ENCODE data around the gene LRRC27. TPM values are rescaled to one million over a fixed set of nuclear protein-coding genes. Genes with fewer than 3 reads are reported as not detected.

Gene LRRC27
- total RNA-seq, 1 experiment from 2014 or later = 5.6 TPM

DNA sequence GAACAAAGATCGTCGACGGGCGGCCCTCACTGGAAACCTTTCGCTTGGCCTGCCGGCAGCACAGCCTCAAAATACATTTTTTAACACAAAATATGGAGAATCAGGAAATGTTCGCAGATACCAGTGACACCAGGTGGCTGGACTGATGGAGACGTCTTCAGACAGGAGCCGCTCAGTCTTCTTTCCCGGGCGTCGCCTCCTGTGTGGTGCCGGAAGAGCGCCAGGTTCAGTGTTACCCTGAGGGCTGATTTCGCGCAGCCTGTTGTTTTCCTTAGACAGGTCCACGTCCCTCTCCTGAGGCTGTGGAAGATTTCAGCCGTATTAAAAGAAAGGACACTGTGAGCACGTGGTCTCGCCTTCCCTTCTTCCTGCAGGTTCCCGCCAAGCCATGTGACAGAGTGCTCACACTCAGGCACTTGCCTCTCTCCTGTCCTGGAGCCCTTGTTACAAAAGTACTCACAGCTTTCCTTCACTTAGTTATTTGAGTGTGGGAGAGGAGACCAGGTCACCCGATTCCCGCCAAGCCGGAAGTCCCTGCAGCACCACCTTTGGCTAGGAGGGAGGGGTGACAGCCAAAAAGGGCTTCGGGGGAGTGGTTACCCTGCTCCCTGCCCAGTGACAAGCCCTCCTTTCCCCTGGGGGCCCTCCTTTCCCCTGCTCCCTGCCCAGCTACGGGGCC is 43.3 kb downstream of the LRRC27 start:
- Histone ChIP-seq H3K4me1 (ENCODE audit: insufficient read depth, low read length) (no peaks in the 10 kb centered on the region), H3K27me3 (ENCODE audit: low read length) (no peaks in the 10 kb centered on the region), H4K20me1 (ENCODE audit: low read length) (no peaks in the 10 kb centered on the region), H2AFZ (ENCODE audit: low read length) (no peak overlapping the region), H3K4me3 (ENCODE audit: low read length) (no peak overlapping the region), H3K79me2 (ENCODE audit: low read length) (no peaks in the 10 kb centered on the region), H3K9ac (ENCODE audit: low read length) (no peak overlapping the region), H3K4me2 (ENCODE audit: low read length) (no peak overlapping the region), H3K9me2 (replicated peaks; ENCODE audit: low read length) (no peaks in the 10 kb centered on the region), H3K9me3 (ENCODE audit: low read length) (no peaks in the 10 kb centered on the region), H3K36me3 (ENCODE audit: low read depth, low read length) (no peaks in the 10 kb centered on the region), H3K27ac (ENCODE audit: low read length) (no peak overlapping the region), H3F3A (ENCODE audit: low read length, unreplicated experiment) (no peaks in the 10 kb centered on the region)
- no peak for DNase-seq
- POLR2A ChIA-PET (ENCODE audit: unreplicated experiment) = no interaction called here
- CTCF ChIA-PET = no interaction called here
- BruUV-seq (replicated peaks) = no TSS peak
- TF ChIP-seq, protein P1, sequence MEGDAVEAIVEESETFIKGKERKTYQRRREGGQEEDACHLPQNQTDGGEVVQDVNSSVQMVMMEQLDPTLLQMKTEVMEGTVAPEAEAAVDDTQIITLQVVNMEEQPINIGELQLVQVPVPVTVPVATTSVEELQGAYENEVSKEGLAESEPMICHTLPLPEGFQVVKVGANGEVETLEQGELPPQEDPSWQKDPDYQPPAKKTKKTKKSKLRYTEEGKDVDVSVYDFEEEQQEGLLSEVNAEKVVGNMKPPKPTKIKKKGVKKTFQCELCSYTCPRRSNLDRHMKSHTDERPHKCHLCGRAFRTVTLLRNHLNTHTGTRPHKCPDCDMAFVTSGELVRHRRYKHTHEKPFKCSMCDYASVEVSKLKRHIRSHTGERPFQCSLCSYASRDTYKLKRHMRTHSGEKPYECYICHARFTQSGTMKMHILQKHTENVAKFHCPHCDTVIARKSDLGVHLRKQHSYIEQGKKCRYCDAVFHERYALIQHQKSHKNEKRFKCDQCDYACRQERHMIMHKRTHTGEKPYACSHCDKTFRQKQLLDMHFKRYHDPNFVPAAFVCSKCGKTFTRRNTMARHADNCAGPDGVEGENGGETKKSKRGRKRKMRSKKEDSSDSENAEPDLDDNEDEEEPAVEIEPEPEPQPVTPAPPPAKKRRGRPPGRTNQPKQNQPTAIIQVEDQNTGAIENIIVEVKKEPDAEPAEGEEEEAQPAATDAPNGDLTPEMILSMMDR (conservative IDR thresholded peaks at IDR 0.05; ENCODE audit: low read depth, low read length) = no peak
- TF ChIP-seq EZH2 (IDR thresholded peaks at IDR 0.05; ENCODE audit: low read length, unreplicated experiment) = no peak
- TF ChIP-seq EZH2phosphoT487 (IDR thresholded peaks at IDR 0.05; ENCODE audit: borderline replicate concordance, low read length) = no peak
- intact Hi-C loops (cut with micrococcal nuclease) = no loop called here
- ATAC-seq = no peak

DNA sequence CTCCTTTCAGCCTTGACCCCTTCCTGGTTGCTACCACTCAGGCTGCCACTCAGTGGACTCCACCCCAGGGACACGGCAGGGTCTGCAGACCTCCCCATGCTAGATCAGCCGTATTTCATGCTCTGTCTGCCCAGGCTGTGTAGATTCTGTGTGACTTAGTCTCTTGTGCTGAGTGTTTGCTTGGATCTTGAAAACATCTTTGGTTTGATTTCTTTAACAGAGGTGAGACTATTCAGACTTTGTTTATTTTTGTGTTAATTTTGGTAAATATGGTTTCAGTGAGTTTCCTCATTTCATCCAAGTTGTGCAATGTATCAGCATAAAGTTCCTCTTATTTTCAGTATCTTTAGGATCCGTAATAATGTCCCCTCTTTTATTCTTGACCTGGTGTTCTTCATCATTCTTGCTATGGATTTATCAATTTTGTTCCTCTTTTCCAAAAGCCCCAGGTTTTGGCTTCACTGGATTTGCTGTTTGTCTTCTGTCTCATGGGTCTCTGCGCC is 43.9 kb downstream of the LRRC27 start:
- intact Hi-C loops (cut with micrococcal nuclease) = no loop called here
- no peak for ATAC-seq

More for the DNA sequence above, 43.9 kb downstream of the LRRC27 start:
- POLR2A ChIA-PET (ENCODE audit: unreplicated experiment) = no interaction called here
- DNase-seq = no peak
- H3K9ac ChIP-seq (ENCODE audit: low read length) = no peak overlapping the region
- H3K4me1 ChIP-seq (ENCODE audit: insufficient read depth, low read length) = no peaks in the 10 kb centered on the region
- H3K36me3 ChIP-seq (ENCODE audit: low read depth, low read length) = no peaks in the 10 kb centered on the region
- no peak overlapping the region for H3K4me3 ChIP-seq (ENCODE audit: low read length)
- no peaks in the 10 kb centered on the region for H3K9me3 ChIP-seq (ENCODE audit: low read length)
- no peak overlapping the region for H2AFZ ChIP-seq (ENCODE audit: low read length)
- CTCF ChIA-PET = no interaction called here
- TF ChIP-seq EZH2phosphoT487 (IDR thresholded peaks at IDR 0.05; ENCODE audit: borderline replicate concordance, low read length) (no peak), EZH2 (IDR thresholded peaks at IDR 0.05; ENCODE audit: low read length, unreplicated experiment) (no peak)
- TF ChIP-seq, protein P1 (conservative IDR thresholded peaks at IDR 0.05; ENCODE audit: low read depth, low read length) = no peak
- BruUV-seq (replicated peaks) = no TSS peak
- H3K9me2 ChIP-seq (replicated peaks; ENCODE audit: low read length) = no peaks in the 10 kb centered on the region
- no peak overlapping the region for H3K4me2 ChIP-seq (ENCODE audit: low read length)
- no peak overlapping the region for H3K27ac ChIP-seq (ENCODE audit: low read length)
- no peaks in the 10 kb centered on the region for H3K79me2 ChIP-seq (ENCODE audit: low read length)
- no peaks in the 10 kb centered on the region for H3K27me3 ChIP-seq (ENCODE audit: low read length)
- no peaks in the 10 kb centered on the region for H3F3A ChIP-seq (ENCODE audit: low read length, unreplicated experiment)
- H4K20me1 ChIP-seq (ENCODE audit: low read length) = no peaks in the 10 kb centered on the region
